HEK293 (cell line): ENCODE measurements around the gene FMN1.

Source experiments
- CTCF ChIA-PET: fragments of 350-600 bp; formaldehyde crosslinking; extraction: SDS; loops from one replicate; lab custom pipeline; 2021; ENCODE audit warnings: antibody characterized with exemption; lab: Yijun Ruan, JAX
- POLR2A ChIA-PET: fragments of 300-600 bp; formaldehyde crosslinking; extraction: SDS; loops from one replicate; lab custom pipeline; 2020; ENCODE audit warnings: antibody characterized with exemption, inconsistent platforms; lab: Yijun Ruan, JAX
- H3K27ac ChIP-seq: fragments of 200-500 bp; sonication (Bioruptor generic); 2 replicates; pipeline ENCODE4 v1.5.1; 2014; ENCODE audit warnings: low read depth, low read length, control low read depth, inconsistent platforms; ENCODE audit errors: extremely low read depth
- H3K36me3 ChIP-seq, 2 experiments: fragments of 200-500 bp in 1 of 2; sonication (Bioruptor generic) in 1 of 2; 1 replicate in 1 of 2; 2 replicates in 1 of 2; pipeline ENCODE4 v1.5.1; 2014 to 2017; ENCODE audit warnings: inconsistent platforms in 2 of 2, low read length in 2 of 2; ENCODE audit not compliant: control insufficient read depth in 2 of 2, insufficient read depth in 1 of 2
- H3K4me1 ChIP-seq: fragments of 200-500 bp; sonication (Bioruptor generic); 2 replicates; pipeline ENCODE4 v1.5.1; 2014; ENCODE audit warnings: mild to moderate bottlenecking, low read length, inconsistent platforms; ENCODE audit not compliant: control insufficient read depth, insufficient read depth
- H3K4me3 ChIP-seq: 2 replicates; pipeline ENCODE4 v1.5.1; 2011; ENCODE audit warnings: low read depth, mild to moderate bottlenecking, control low read depth, low read length, moderate library complexity
- H3K9me3 ChIP-seq: fragments of 200-500 bp; sonication (Bioruptor generic); 2 replicates; pipeline ENCODE4 v1.5.1; 2014; ENCODE audit warnings: low read depth, low read length, inconsistent platforms; ENCODE audit not compliant: control insufficient read depth, insufficient read depth
- ELK4 ChIP-seq: IDR thresholded peaks from 2 replicates; pipeline ENCODE4 v1.6.1; 2011; ENCODE audit warnings: mild to moderate bottlenecking, low read depth, low read length, borderline replicate concordance
- GLI4 ChIP-seq: fragments of 450-650 bp; formaldehyde crosslinking; IDR thresholded peaks from 2 replicates; pipeline ENCODE4 v1.5.1; 2016; ENCODE audit warnings: missing biosample characterization, missing genetic modification characterization
- PRDM1 ChIP-seq: fragments of 450-650 bp; formaldehyde crosslinking; IDR thresholded peaks from 2 replicates; pipeline ENCODE4; 2016; ENCODE audit warnings: missing biosample characterization, missing genetic modification characterization
- PRDM4 ChIP-seq: fragments of 450-650 bp; formaldehyde crosslinking; IDR thresholded peaks from 2 replicates; pipeline ENCODE4 v1.5.1; 2017; ENCODE audit warnings: missing biosample characterization, missing genetic modification characterization
- REPIN1 ChIP-seq: fragments of 450-650 bp; formaldehyde crosslinking; IDR thresholded peaks from 2 replicates; pipeline ENCODE4 v1.5.1; 2017; ENCODE audit warnings: missing biosample characterization, missing genetic modification characterization, low read depth
- ZBTB6 ChIP-seq: fragments of 450-650 bp; formaldehyde crosslinking; IDR thresholded peaks from 2 replicates; pipeline ENCODE4 v1.5.1; 2017; ENCODE audit warnings: missing biosample characterization, missing genetic modification characterization
- ZNF174 ChIP-seq: fragments of 450-650 bp; formaldehyde crosslinking; IDR thresholded peaks from 2 replicates; pipeline ENCODE4 v1.5.0; 2017; ENCODE audit warnings: missing biosample characterization, mild to moderate bottlenecking, missing genetic modification characterization
- ZNF202 ChIP-seq: fragments of 450-650 bp; formaldehyde crosslinking; IDR thresholded peaks from 2 replicates; pipeline ENCODE4 v1.5.1; 2016; ENCODE audit warnings: missing biosample characterization, missing genetic modification characterization, borderline replicate concordance
- ZNF223 ChIP-seq: fragments of 450-650 bp; formaldehyde crosslinking; IDR thresholded peaks from 2 replicates; pipeline ENCODE4 v1.5.1; 2016; ENCODE audit warnings: missing biosample characterization, missing genetic modification characterization
- ZNF239 ChIP-seq: fragments of 450-650 bp; formaldehyde crosslinking; IDR thresholded peaks from 2 replicates; pipeline ENCODE4 v1.5.1; 2016; ENCODE audit warnings: missing biosample characterization, missing genetic modification characterization
- ZNF24 ChIP-seq: fragments of 450-650 bp; formaldehyde crosslinking; IDR thresholded peaks from 2 replicates; pipeline ENCODE4 v1.5.1; 2016; ENCODE audit warnings: missing biosample characterization, missing genetic modification characterization
- ZNF311 ChIP-seq: fragments of 450-650 bp; formaldehyde crosslinking; IDR thresholded peaks from 2 replicates; pipeline ENCODE4 v1.5.1; 2017; ENCODE audit warnings: missing biosample characterization, missing genetic modification characterization, borderline replicate concordance
- ZNF335 ChIP-seq: fragments of 450-650 bp; formaldehyde crosslinking; conservative IDR thresholded peaks from 2 replicates; pipeline ENCODE4 v1.5.1; 2016; ENCODE audit warnings: missing biosample characterization, missing genetic modification characterization
- ZNF501 ChIP-seq: fragments of 450-650 bp; formaldehyde crosslinking; IDR thresholded peaks from 2 replicates; pipeline ENCODE4 v1.5.1; 2016; ENCODE audit warnings: missing biosample characterization, missing genetic modification characterization
- ZNF510 ChIP-seq: fragments of 450-650 bp; formaldehyde crosslinking; IDR thresholded peaks from 2 replicates; pipeline ENCODE4 v1.5.1; 2018; ENCODE audit warnings: mild to moderate bottlenecking, missing genetic modification characterization, missing biosample characterization; ENCODE audit not compliant: insufficient replicate concordance
- ZNF548 ChIP-seq: fragments of 450-650 bp; formaldehyde crosslinking; IDR thresholded peaks from 2 replicates; pipeline ENCODE4 v1.5.1; 2016; ENCODE audit warnings: missing biosample characterization, missing genetic modification characterization
- ZNF639 ChIP-seq: fragments of 450-650 bp; formaldehyde crosslinking; IDR thresholded peaks from 2 replicates; pipeline ENCODE4 v1.5.1; 2016; ENCODE audit warnings: missing biosample characterization, missing genetic modification characterization
- ZNF654 ChIP-seq: fragments of 450-650 bp; formaldehyde crosslinking; IDR thresholded peaks from 2 replicates; pipeline ENCODE4 v1.5.1; 2016; ENCODE audit warnings: low read depth, missing biosample characterization, missing genetic modification characterization
- ZSCAN4 ChIP-seq: fragments of 450-650 bp; formaldehyde crosslinking; IDR thresholded peaks from 2 replicates; pipeline ENCODE4 v1.5.1; 2017; ENCODE audit warnings: missing biosample characterization, missing genetic modification characterization
- TF ChIP-seq, protein P1 (sequence below): fragments of 450-650 bp; formaldehyde crosslinking; IDR thresholded peaks from 2 replicates; pipeline ENCODE4 v1.5.1; 2016; ENCODE audit warnings: missing biosample characterization, missing genetic modification characterization

The FMN1 gene

GRCh38 chr15:32880642-32881041, 313.9 kb downstream of the FMN1 start:
- H3K36me3 ChIP-seq = no peaks in the 10 kb centered on the region
- CTCF ChIA-PET = interaction anchor here (1.8 kb wide), 1 partner anchor 55 kb away, joined by 7 read pairs; no protein-coding TSS in a partner anchor
- TF ChIP-seq ZNF223 (tag by site-specific recombination) (no peak), ZNF654 (tag by site-specific recombination) (no peak), GLI4 (tag by site-specific recombination) (no peak), ZNF24 (tag by site-specific recombination) (no peak), ZNF548 (tag by site-specific recombination) (no peak), ZBTB6 (no peak), ZNF311 (no peak), ZNF335 (no peak), ZNF501 (tag by site-specific recombination) (no peak), ZSCAN4 (no peak), ZNF239 (tag by site-specific recombination) (no peak), REPIN1 (tag by site-specific recombination) (no peak), ZNF202 (tag by site-specific recombination) (no peak), ZNF639 (tag by site-specific recombination) (no peak), PRDM1 (tag by site-specific recombination) (no peak), ELK4 (no peak), PRDM4 (tag by site-specific recombination) (no peak), ZNF174 (no peak), ZNF510 (tag by site-specific recombination) (no peak)
- TF ChIP-seq, protein P1, sequence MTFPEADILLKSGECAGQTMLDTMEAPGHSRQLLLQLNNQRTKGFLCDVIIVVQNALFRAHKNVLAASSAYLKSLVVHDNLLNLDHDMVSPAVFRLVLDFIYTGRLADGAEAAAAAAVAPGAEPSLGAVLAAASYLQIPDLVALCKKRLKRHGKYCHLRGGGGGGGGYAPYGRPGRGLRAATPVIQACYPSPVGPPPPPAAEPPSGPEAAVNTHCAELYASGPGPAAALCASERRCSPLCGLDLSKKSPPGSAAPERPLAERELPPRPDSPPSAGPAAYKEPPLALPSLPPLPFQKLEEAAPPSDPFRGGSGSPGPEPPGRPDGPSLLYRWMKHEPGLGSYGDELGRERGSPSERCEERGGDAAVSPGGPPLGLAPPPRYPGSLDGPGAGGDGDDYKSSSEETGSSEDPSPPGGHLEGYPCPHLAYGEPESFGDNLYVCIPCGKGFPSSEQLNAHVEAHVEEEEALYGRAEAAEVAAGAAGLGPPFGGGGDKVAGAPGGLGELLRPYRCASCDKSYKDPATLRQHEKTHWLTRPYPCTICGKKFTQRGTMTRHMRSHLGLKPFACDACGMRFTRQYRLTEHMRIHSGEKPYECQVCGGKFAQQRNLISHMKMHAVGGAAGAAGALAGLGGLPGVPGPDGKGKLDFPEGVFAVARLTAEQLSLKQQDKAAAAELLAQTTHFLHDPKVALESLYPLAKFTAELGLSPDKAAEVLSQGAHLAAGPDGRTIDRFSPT (tag by site-specific recombination) = no peak
- no peaks in the 10 kb centered on the region for H3K9me3 ChIP-seq
- H3K27ac ChIP-seq = no peak overlapping the region
- no peak overlapping the region for H3K4me3 ChIP-seq
- H3K4me1 ChIP-seq = no peaks in the 10 kb centered on the region
- POLR2A ChIA-PET = interaction anchor here (0.7 kb wide), 1 partner anchor 13 kb away, joined by 3 read pairs; no protein-coding TSS in a partner anchor
